ENCODE results near the gene FOXA3. TPM values are rescaled to one million over a fixed set of nuclear protein-coding genes. Genes with fewer than 3 reads are reported as not detected.

Gene FOXA3
- polyA plus RNA-seq, 2 of the 4 experiments (the other 2 are of a cell fraction): 1.6 to 5.3 TPM

DNA sequence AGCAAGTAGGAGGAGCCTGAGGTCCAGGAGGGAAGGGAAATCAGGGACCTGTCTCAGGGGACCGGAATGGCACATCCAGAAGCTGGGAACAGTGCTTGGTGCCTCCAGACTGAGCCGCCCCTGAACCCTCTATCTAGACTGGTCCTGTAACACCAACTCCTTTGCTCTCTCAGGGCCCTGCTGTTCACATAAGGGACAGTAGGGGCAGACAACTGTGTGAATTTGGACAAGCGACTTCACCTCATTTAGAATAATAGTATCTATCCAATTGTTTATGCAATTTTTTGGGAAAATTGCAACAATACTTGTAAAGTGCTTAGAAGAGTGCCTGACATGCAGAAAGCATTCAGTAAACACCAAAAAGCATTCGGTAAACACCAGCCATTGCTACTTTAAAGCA, 15.2 kb upstream of the FOXA3 start (continued):
- no peak for TF ChIP-seq GATA3 (IDR thresholded peaks at IDR 0.05; ENCODE audit: borderline replicate concordance)

DNA sequence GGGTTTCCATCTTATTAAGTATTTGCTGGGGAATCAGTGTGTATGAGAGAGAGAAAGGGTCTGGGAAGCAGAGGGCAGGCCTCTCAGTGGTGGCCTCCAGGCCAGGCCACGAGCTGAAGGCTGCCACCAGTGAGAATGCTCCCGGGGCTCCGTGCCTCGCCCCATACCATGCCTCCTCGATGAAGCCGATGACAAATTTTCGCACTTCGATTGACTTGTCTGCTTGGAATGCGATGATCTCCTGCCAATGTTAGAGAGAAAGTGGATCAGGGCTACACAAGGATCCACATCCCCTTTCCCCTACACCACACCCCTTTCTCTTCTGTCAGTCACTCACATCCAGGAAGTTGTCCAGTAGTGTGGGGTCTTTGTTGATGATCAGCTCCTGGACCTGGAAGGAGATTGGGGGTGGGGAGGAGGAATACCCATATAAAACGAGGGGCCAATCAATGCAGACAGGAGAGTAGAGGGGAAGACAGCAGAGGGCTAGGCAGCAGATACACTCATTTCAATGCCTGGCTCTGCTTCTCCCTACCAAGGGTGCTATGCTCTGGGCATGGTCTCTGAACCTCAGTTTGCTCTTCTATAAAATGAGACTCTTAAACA, 11.9 kb upstream of the FOXA3 start:
- DNase-seq (ENCODE audit: low read depth in 1 of 2, low spot score in 1 of 2) (no peak), ATAC-seq (no peak), FAIRE-seq (peak; percentile 56)
- TF ChIP-seq MAZ (IDR thresholded peaks at IDR 0.05; ENCODE audit: borderline replicate concordance, low read depth, low read length) (no peak), RNF2 (IDR thresholded peaks at IDR 0.05; ENCODE audit: borderline replicate concordance, low read depth) (no peak), HOXB13 (CRISPR knock-in tag; IDR thresholded peaks at IDR 0.05; ENCODE audit: low read depth) (no peak), HOXA7 (CRISPR knock-in tag; IDR thresholded peaks at IDR 0.05) (no peak), POLR2AphosphoS2 (conservative IDR thresholded peaks at IDR 0.05; ENCODE audit: low read length) (no peak), JUN (IDR thresholded peaks at IDR 0.05) (no peak)
- ChIA-PET POLR2A (interaction anchor here (1.9 kb wide), 1 partner anchor 11 kb away, joined by 6 read pairs; the partner anchor contains the start of gene SYMPK), CTCF (interaction anchor here (0.5 to 16.0 kb wide), 6 partner anchors 11 to 958 kb away, joined by 3 to 169 read pairs (median 4); partner anchors contain the start of genes FOXA3 and SYMPK)
- no peaks in the 10 kb centered on the region for H3K9me3 ChIP-seq
- no peak overlapping the region for H3K4me2 ChIP-seq
- H3K27ac ChIP-seq: no peak overlapping the region
- no peaks in the 10 kb centered on the region for H3K4me1 ChIP-seq
- H3K4me3 ChIP-seq: no peak overlapping the region
- 84% methylated on average over 10 of the region's 10 CpGs for WGBS (ENCODE audit: missing lambda C conversion rate)

DNA sequence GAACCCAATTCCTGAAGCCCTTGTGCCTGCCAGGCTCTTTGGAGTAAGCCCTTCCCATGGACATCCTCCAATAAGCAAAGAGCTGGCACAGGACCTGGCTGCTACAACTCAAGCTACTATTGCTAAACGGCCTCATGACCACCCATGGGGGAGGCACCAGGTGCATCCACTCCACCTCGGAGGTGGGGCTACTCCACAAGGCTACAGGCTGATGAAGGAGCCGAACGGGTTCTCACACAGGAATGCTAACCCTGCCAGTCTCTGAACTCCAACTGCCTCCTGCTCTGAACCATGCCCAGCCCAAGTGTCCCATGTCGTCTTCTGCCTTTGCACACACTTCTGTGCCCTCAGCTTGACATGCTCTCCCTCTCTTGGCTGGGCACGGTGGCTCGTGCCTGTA, 11.1 kb upstream of the FOXA3 start:
- H3K9me3 ChIP-seq: no peaks in the 10 kb centered on the region
- CTCF ChIA-PET: interaction anchor here (0.6 to 16.0 kb wide), 4 partner anchors 10 to 284 kb away, joined by 3 to 169 read pairs (median 32); partner anchors contain the start of genes FOXA3 and SYMPK
- ATAC-seq (no peak; a peak in 1 of 6 replicates), FAIRE-seq (no peak), DNase-seq (ENCODE audit: low read depth in 1 of 2, low spot score in 1 of 2) (no peak)
- WGBS (ENCODE audit: missing lambda C conversion rate): 89% methylated on average over 7 of the region's 7 CpGs
- no peak for TF ChIP-seq KDM1A (IDR thresholded peaks at IDR 0.05; ENCODE audit: low read depth)
- no peak for TF ChIP-seq FOSB (CRISPR knock-in tag; IDR thresholded peaks at IDR 0.05)
- TF ChIP-seq POLR2A (IDR thresholded peaks at IDR 0.05; ENCODE audit: low read length): no peak
- no peak for TF ChIP-seq JUNB (IDR thresholded peaks at IDR 0.05)
- no peak for TF ChIP-seq FOXS1 (CRISPR knock-in tag; IDR thresholded peaks at IDR 0.05)
- no peak for TF ChIP-seq ZNF302 (CRISPR knock-in tag; IDR thresholded peaks at IDR 0.05)
- no peak for TF ChIP-seq HOXB13 (CRISPR knock-in tag; IDR thresholded peaks at IDR 0.05; ENCODE audit: low read depth)
- no peak for TF ChIP-seq SMC3 (IDR thresholded peaks at IDR 0.05)
- TF ChIP-seq CEBPB (IDR thresholded peaks at IDR 0.05): no peak
- no peak for TF ChIP-seq NR3C1 (IDR thresholded peaks at IDR 0.05)
- TF ChIP-seq, protein P1, sequence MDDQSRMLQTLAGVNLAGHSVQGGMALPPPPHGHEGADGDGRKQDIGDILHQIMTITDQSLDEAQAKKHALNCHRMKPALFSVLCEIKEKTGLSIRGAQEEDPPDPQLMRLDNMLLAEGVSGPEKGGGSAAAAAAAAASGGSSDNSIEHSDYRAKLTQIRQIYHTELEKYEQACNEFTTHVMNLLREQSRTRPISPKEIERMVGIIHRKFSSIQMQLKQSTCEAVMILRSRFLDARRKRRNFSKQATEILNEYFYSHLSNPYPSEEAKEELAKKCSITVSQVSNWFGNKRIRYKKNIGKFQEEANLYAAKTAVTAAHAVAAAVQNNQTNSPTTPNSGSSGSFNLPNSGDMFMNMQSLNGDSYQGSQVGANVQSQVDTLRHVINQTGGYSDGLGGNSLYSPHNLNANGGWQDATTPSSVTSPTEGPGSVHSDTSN (IDR thresholded peaks at IDR 0.05): no peak
- TF ChIP-seq POLR2AphosphoS2 (conservative IDR thresholded peaks at IDR 0.05; ENCODE audit: low read length): no peak
- no peak for TF ChIP-seq RCOR1 (IDR thresholded peaks at IDR 0.05; ENCODE audit: low read depth, low read length)
- TF ChIP-seq KDM5A (IDR thresholded peaks at IDR 0.05): no peak
- TF ChIP-seq, protein P2, sequence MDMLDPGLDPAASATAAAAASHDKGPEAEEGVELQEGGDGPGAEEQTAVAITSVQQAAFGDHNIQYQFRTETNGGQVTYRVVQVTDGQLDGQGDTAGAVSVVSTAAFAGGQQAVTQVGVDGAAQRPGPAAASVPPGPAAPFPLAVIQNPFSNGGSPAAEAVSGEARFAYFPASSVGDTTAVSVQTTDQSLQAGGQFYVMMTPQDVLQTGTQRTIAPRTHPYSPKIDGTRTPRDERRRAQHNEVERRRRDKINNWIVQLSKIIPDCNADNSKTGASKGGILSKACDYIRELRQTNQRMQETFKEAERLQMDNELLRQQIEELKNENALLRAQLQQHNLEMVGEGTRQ (IDR thresholded peaks at IDR 0.05): no peak
- no peak for TF ChIP-seq RARB (CRISPR knock-in tag; IDR thresholded peaks at IDR 0.05)
- TF ChIP-seq MYC (IDR thresholded peaks at IDR 0.05; ENCODE audit: borderline replicate concordance, low read length): no peak
- TF ChIP-seq RFX5 (IDR thresholded peaks at IDR 0.05): no peak
- TF ChIP-seq EP300 (IDR thresholded peaks at IDR 0.05): no peak
- no peak overlapping the region for H3K4me3 ChIP-seq
- H3K4me1 ChIP-seq: no peaks in the 10 kb centered on the region
- H3K27ac ChIP-seq: no peak overlapping the region
- H3K4me2 ChIP-seq: no peak overlapping the region
- POLR2A ChIA-PET: interaction anchor here (1.9 kb wide), 1 partner anchor 10 kb away, joined by 6 read pairs; the partner anchor contains the start of gene SYMPK
